Measurements from ENCODE around the gene OGA. TPM values are rescaled to one million over a fixed set of nuclear protein-coding genes. Genes with fewer than 3 reads are reported as not detected.

The OGA gene
- total and polyA plus RNA-seq, 7 donors: 15.7 to 143 (median 124) TPM

- intact Hi-C loops (cut with DNase I): loop anchor here (5.0 kb wide), 2 partner anchors 37 to 298 kb away; partner anchors contain the start of gene NPM3
- WGBS, 2 donors: 10 to 21% methylated on average over 14 of the region's 14 CpGs
- H3K4me3 ChIP-seq: peak overlapping the region; percentile 15 to 100 (median 92)
Measured at GRCh38 chr10:101818872-101819633, 809 bp upstream of the OGA start.

DNA sequence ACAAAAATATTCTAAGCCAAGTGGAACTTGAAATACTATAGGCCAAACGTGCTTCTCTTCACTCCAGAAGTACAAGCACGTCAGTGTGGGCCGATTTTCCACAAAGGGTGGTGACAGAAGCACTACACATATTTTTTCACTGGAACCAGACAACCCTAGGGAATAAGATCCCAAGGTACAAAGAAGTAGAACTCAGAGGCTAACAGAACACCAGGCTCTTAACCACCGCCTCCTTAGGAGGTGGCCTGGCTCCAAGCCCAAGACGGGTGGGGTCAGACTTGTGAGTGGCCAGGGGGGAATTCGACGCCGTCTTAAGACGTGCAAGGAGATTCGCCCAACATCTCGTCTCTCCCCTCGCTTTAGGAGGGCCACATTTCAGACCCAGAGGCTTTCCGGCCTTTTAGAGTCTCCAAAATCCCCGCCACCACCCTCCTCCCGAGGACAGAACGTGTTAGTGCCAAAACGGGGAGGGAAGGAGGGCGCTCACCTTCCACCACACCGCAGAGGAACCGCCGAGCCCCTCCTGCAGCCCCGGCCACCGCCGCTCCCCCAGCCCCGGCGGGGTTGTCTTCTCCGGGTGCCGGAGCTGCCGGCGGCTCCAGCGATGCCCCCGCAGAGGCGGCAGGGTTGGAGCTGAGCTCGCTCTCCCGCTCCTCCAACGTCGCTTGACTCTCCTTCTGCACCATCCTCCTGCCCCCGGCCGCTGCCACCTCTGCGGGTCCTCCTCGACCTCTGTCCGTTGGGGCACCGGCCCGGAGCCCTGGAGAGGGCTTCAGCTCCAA lies 716 bp downstream of the OGA start:
- 1% methylated on average over 44 of the region's 44 CpGs for WGBS, 2 donors
- TF ChIP-seq CTCF (IDR thresholded peaks at IDR 0.05) (no peak), POLR2AphosphoS5 (IDR thresholded peaks at IDR 0.05) (peak; percentile 62 to 94 (median 83)), POLR2A (IDR thresholded peaks at IDR 0.05) (peak; percentile 44 to 74), EP300 (IDR thresholded peaks at IDR 0.05) (no peak)
- Histone ChIP-seq H3K27me3 (no peaks in the 10 kb centered on the region), H3K4me3 (peak overlapping the region; percentile 89 to 100 (median 97)), H3K27ac (peak overlapping the region; percentile 97 to 99 (median 98)), H3K36me3 (peaks cover 0 to 5% (median 0%) of the 10 kb centered on the region in 4 donors), H3K4me1 (peaks cover 0 to 46% (median 41%) of the 10 kb centered on the region in 4 donors), H3K9me3 (no peaks in the 10 kb centered on the region)
- DNase-seq: peak; percentile 97
- intact Hi-C loops (cut with DNase I): loop anchor here (5.0 kb wide), 2 partner anchors 35 to 300 kb away; partner anchors contain the start of gene NPM3

More at GRCh38 chr10:101818872-101819633, 809 bp upstream of the OGA start:
- peaks cover 0 to 31% (median 27%) of the 10 kb centered on the region in 4 donors for H3K4me1 ChIP-seq
- no peak for TF ChIP-seq CTCF (IDR thresholded peaks at IDR 0.05)
- TF ChIP-seq POLR2AphosphoS5 (IDR thresholded peaks at IDR 0.05): no peak
- no peak for TF ChIP-seq POLR2A (IDR thresholded peaks at IDR 0.05)
- TF ChIP-seq EP300 (IDR thresholded peaks at IDR 0.05): no peak
- no peak for DNase-seq
- no peaks in the 10 kb centered on the region for H3K27me3 ChIP-seq
- H3K9me3 ChIP-seq: no peaks in the 10 kb centered on the region
- H3K36me3 ChIP-seq: no peaks in the 10 kb centered on the region
- peak overlapping the region; percentile 97 to 99 (median 98) for H3K27ac ChIP-seq

DNA sequence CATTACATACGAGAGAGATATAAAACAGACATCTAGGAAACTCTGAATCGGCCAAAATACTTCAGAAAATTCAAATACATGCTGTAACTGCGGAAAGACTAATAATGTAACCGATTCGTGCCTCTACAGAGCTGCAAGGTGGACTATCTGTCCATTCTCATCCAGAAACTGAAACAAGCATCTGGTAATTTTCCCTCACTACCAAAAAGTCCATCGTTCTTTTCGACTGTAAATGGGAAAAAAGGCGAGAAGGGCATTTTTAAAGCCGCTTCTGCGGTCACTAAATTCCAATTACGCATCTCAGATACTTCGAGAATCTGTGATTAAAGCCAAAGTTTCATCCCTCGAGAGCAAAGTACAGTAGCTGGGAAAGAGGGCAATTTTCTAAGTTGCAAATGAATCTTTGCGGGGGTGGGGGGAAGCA lies 1.3 kb downstream of the OGA start:
- peak overlapping the region; percentile 97 to 99 (median 98) for H3K27ac ChIP-seq
- no peaks in the 10 kb centered on the region for H3K27me3 ChIP-seq
- peaks cover 0 to 52% (median 47%) of the 10 kb centered on the region in 4 donors for H3K4me1 ChIP-seq
- peak overlapping the region; percentile 89 to 100 (median 97) for H3K4me3 ChIP-seq
- peaks cover 0 to 11% (median 3%) of the 10 kb centered on the region in 4 donors for H3K36me3 ChIP-seq
- no peaks in the 10 kb centered on the region for H3K9me3 ChIP-seq
- intact Hi-C loops (cut with DNase I): loop anchor here (5.0 kb wide), 2 partner anchors 35 to 300 kb away; partner anchors contain the start of gene NPM3
- no peak for TF ChIP-seq POLR2AphosphoS5 (IDR thresholded peaks at IDR 0.05)
- TF ChIP-seq CTCF (IDR thresholded peaks at IDR 0.05): no peak
- no peak for TF ChIP-seq POLR2A (IDR thresholded peaks at IDR 0.05)
- no peak for TF ChIP-seq EP300 (IDR thresholded peaks at IDR 0.05)
- 0 to 1% methylated on average over 14 of the region's 14 CpGs for WGBS, 2 donors
- no peak for DNase-seq

DNA sequence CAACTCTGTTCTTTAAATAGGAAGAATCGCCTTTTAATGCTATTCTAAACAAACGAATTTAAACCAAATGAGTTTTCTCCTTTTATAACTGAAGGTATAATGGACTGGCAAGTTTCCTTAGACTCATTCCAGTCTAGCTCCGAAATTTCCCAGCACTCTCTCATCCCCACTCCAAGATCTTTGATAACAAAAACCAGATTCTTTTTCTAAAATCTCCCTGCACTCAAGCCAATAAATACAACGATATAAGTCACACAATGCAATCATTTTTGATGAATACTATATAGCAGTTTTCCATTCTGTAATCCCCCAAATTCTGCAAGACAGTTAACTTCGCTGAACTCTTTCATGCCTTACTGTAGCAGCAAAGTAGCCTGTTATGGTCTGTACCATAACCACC lies 1.9 kb downstream of the OGA start:
- H3K4me1 ChIP-seq: peaks cover 0 to 54% (median 50%) of the 10 kb centered on the region in 4 donors
- H3K9me3 ChIP-seq: no peaks in the 10 kb centered on the region
- H3K27me3 ChIP-seq: no peaks in the 10 kb centered on the region
- intact Hi-C loops (cut with DNase I): loop anchor here (5.0 kb wide), 2 partner anchors 34 to 301 kb away; partner anchors contain the start of gene NPM3
- 0 to 3% methylated on average over 5 of the region's 5 CpGs for WGBS, 2 donors
- no peak for TF ChIP-seq POLR2AphosphoS5 (IDR thresholded peaks at IDR 0.05)
- no peak for TF ChIP-seq EP300 (IDR thresholded peaks at IDR 0.05)
- no peak for TF ChIP-seq POLR2A (IDR thresholded peaks at IDR 0.05)
- no peak for TF ChIP-seq CTCF (IDR thresholded peaks at IDR 0.05)
- peak overlapping the region; percentile 48 to 98 (median 98) for H3K27ac ChIP-seq
- H3K4me3 ChIP-seq: peak overlapping the region; percentile 89 to 100 (median 97)
- DNase-seq: no peak
- peaks cover 0 to 16% (median 3%) of the 10 kb centered on the region in 4 donors for H3K36me3 ChIP-seq
